Peyer's patch (tissue), 4 donors: Measurements from ENCODE around the gene MYRFL.

Experiments used
- POLR2A ChIP-seq, 2 donors: fragments of 450-650 bp; IDR thresholded peaks; one replicate each; pipeline ENCODE4 v1.5.1; 2017; ENCODE audit warnings: antibody characterized with exemption in 2 of 2, mild to moderate bottlenecking in 2 of 2, moderate library complexity in 2 of 2
- TF ChIP-seq, protein P1 (sequence below), 6 experiments: fragments of 450-650 bp in 4 of 6; fragments of 200-600 bp in 2 of 6; sonication (generic) in 1 of 6; IDR thresholded peaks; one replicate each; pipeline ENCODE4 v1.5.1; 2017 to 2019; ENCODE audit warnings: antibody characterized with exemption in 6 of 6, mild to moderate bottlenecking in 3 of 6, moderate library complexity in 1 of 6

DNA sequence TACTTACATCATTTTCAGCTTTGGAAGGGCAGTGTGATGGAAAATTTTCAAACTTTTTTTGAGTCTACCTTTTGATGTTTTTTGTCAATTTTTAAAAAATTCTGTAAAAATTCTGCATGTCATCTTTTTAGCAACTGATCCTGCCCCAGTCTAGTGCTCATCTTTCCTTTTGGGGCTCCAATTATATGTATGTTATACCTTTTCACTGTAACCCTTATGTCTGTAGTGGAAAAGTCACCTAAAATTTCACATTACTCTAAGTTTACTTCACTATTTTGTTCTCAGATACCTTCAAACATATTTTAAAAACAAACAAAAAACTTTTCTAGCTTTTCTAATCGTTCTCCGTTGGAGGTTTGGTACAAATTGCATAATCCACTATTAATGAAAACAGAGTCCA lies 32.5 kb upstream of the MYRFL start:
- TF ChIP-seq, protein P1, sequence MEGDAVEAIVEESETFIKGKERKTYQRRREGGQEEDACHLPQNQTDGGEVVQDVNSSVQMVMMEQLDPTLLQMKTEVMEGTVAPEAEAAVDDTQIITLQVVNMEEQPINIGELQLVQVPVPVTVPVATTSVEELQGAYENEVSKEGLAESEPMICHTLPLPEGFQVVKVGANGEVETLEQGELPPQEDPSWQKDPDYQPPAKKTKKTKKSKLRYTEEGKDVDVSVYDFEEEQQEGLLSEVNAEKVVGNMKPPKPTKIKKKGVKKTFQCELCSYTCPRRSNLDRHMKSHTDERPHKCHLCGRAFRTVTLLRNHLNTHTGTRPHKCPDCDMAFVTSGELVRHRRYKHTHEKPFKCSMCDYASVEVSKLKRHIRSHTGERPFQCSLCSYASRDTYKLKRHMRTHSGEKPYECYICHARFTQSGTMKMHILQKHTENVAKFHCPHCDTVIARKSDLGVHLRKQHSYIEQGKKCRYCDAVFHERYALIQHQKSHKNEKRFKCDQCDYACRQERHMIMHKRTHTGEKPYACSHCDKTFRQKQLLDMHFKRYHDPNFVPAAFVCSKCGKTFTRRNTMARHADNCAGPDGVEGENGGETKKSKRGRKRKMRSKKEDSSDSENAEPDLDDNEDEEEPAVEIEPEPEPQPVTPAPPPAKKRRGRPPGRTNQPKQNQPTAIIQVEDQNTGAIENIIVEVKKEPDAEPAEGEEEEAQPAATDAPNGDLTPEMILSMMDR (IDR thresholded peaks at IDR 0.05), result no peak
- TF ChIP-seq POLR2A (IDR thresholded peaks at IDR 0.05), result no peak
